DOHH2 (cell line): ENCODE results near the gene JMY.

ENCODE experiments used
- EZH2phosphoT487 ChIP-seq: fragments of 200-600 bp; sonication (generic); IDR thresholded peaks from 2 replicates; pipeline ENCODE4 v1.6.1; 2017; ENCODE audit warnings: borderline replicate concordance, mild to moderate bottlenecking, antibody characterized with exemption, low read length, moderate library complexity, mixed read lengths
- TF ChIP-seq, protein P1 (sequence below): fragments of 200-600 bp; sonication (generic); IDR thresholded peaks from one replicate; pipeline ENCODE4 v1.5.1; 2014; ENCODE audit warnings: antibody characterized with exemption, mild to moderate bottlenecking, low read depth, low read length; ENCODE audit not compliant: poor library complexity, severe bottlenecking

DNA sequence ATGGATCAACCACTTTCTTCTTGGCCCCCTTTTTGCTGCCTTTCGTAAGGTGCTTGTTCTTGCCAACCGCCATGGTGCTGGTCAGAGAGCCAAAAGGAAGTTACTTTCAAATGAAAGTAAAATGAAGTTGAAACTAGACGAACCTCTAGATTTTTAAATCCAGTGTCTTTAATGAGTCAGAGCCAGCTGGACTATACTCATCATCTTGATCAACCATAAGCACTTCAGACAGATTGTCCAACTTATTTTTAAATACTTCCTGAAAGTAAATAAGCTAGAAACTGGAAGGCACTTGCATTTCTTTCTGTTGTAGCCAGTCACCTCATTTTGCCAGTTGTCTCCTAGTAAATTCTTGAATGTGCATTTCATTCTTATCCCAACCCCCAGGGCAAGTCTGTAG lies 48.9 kb downstream of the JMY start:
- TF ChIP-seq, protein P1, sequence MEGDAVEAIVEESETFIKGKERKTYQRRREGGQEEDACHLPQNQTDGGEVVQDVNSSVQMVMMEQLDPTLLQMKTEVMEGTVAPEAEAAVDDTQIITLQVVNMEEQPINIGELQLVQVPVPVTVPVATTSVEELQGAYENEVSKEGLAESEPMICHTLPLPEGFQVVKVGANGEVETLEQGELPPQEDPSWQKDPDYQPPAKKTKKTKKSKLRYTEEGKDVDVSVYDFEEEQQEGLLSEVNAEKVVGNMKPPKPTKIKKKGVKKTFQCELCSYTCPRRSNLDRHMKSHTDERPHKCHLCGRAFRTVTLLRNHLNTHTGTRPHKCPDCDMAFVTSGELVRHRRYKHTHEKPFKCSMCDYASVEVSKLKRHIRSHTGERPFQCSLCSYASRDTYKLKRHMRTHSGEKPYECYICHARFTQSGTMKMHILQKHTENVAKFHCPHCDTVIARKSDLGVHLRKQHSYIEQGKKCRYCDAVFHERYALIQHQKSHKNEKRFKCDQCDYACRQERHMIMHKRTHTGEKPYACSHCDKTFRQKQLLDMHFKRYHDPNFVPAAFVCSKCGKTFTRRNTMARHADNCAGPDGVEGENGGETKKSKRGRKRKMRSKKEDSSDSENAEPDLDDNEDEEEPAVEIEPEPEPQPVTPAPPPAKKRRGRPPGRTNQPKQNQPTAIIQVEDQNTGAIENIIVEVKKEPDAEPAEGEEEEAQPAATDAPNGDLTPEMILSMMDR: no peak
- TF ChIP-seq EZH2phosphoT487: no peak
